Activated T-helper 2 cell treated with anti-CD3 and anti-CD28 coated beads, Interferon-gamma antibody, Interleukin-2, Interleukin-4, amounts not matched to agents 10 μg/mL and 5 μg/mL and 100 μg/mL, durations not matched to agents 14 hours and 24 hours and 36 hours (primary cell): Measurements from ENCODE around the gene TSHZ1. TPM values are rescaled to one million over a fixed set of nuclear protein-coding genes. Genes with fewer than 3 reads are reported as not detected.
"Not testable (repeated sequence)": the region's sequence is repeated elsewhere in the genome, so short reads cannot be mapped to it uniquely, and the experiment has no call there.

ENCODE experiments used
- DNase-seq: peaks from one replicate; pipeline ENCODE4 v3.0.0; 2021; ENCODE audit warnings: low spot score
- H3K27ac Mint-ChIP-seq: one replicate; pipeline ENCODE4 v1.8.0; 2021; ENCODE audit warnings: mixed read lengths
- H3K27me3 Mint-ChIP-seq: one replicate; pipeline ENCODE4 v1.8.0; 2021; ENCODE audit warnings: low read depth, mixed read lengths
- H3K36me3 Mint-ChIP-seq: one replicate; pipeline ENCODE4 v1.8.0; 2021; ENCODE audit warnings: low read depth, mixed read lengths
- H3K4me1 Mint-ChIP-seq: one replicate; pipeline ENCODE4 v1.8.0; 2021; ENCODE audit warnings: low read depth, mixed read lengths
- H3K4me3 Mint-ChIP-seq: one replicate; pipeline ENCODE4 v1.8.0; 2021; ENCODE audit warnings: low read depth, mild to moderate bottlenecking, moderate library complexity, mixed read lengths
- H3K9me3 Mint-ChIP-seq: one replicate; pipeline ENCODE4 v1.8.0; 2021; ENCODE audit warnings: mixed read lengths
- intact Hi-C: fragments of 100-400 bp; cut with micrococcal nuclease; formaldehyde crosslinking; loops from one replicate; pipeline ENCODE4 v1.15.1; 2023
- total RNA-seq: library from RNA; stranded (reverse); gene quantifications from 2 replicates; pipeline ENCODE4 v1.2.3, GENCODE V29; 2022

The TSHZ1 gene
- total RNA-seq, 1 donor from 2014 or later = 12.0 TPM

GRCh38 chr18:75314117-75314516 lies 103.5 kb downstream of the TSHZ1 start:
- Mint-ChIP-seq H3K36me3 (no peaks in the 10 kb centered on the region), H3K4me3 (no peak overlapping the region), H3K9me3 (no peaks in the 10 kb centered on the region), H3K4me1 (no peaks in the 10 kb centered on the region), H3K27me3 (peaks cover 3% of the 10 kb centered on the region), H3K27ac (no peak overlapping the region)
- DNase-seq = no peak
- intact Hi-C loops = no loop called here

GRCh38 chr18:75314606-75315005 lies 104.0 kb downstream of the TSHZ1 start:
- no peak overlapping the region for H3K27ac Mint-ChIP-seq
- no peaks in the 10 kb centered on the region for H3K36me3 Mint-ChIP-seq
- H3K4me3 Mint-ChIP-seq = no peak overlapping the region
- peaks cover 3% of the 10 kb centered on the region for H3K27me3 Mint-ChIP-seq
- no peaks in the 10 kb centered on the region for H3K4me1 Mint-ChIP-seq
- intact Hi-C loops = no loop called here
- no peak for DNase-seq
- no peaks in the 10 kb centered on the region for H3K9me3 Mint-ChIP-seq

GRCh38 chr18:75316223-75316622 lies 105.6 kb downstream of the TSHZ1 start:
- Mint-ChIP-seq H3K27ac (no peak overlapping the region), H3K27me3 (peaks cover 1% of the 10 kb centered on the region), H3K36me3 (no peaks in the 10 kb centered on the region), H3K4me3 (no peak overlapping the region), H3K4me1 (no peaks in the 10 kb centered on the region), H3K9me3 (no peaks in the 10 kb centered on the region)
- DNase-seq = no peak
- intact Hi-C loops = no loop called here

- intact Hi-C loops = no loop called here
- H3K4me1 Mint-ChIP-seq = no peaks in the 10 kb centered on the region
- H3K27me3 Mint-ChIP-seq = no peaks in the 10 kb centered on the region
- no peak for DNase-seq
- no peak overlapping the region for H3K27ac Mint-ChIP-seq
- H3K9me3 Mint-ChIP-seq = no peaks in the 10 kb centered on the region
- H3K36me3 Mint-ChIP-seq = no peaks in the 10 kb centered on the region
- no peak overlapping the region for H3K4me3 Mint-ChIP-seq
Measured at GRCh38 chr18:75316826-75317225, 106.2 kb downstream of the TSHZ1 start.

- no peaks in the 10 kb centered on the region for H3K9me3 Mint-ChIP-seq
- H3K27ac Mint-ChIP-seq = no peak overlapping the region
- no peak for DNase-seq
- no peak overlapping the region for H3K4me3 Mint-ChIP-seq
- H3K36me3 Mint-ChIP-seq = no peaks in the 10 kb centered on the region
- H3K4me1 Mint-ChIP-seq = no peaks in the 10 kb centered on the region
- H3K27me3 Mint-ChIP-seq = no peaks in the 10 kb centered on the region
- intact Hi-C loops = no loop called here
Measured at GRCh38 chr18:75317300-75317699, 106.7 kb downstream of the TSHZ1 start.

GRCh38 chr18:75317703-75318102 lies 107.1 kb downstream of the TSHZ1 start:
- H3K4me3 Mint-ChIP-seq = no peak overlapping the region
- H3K4me1 Mint-ChIP-seq = no peaks in the 10 kb centered on the region
- intact Hi-C loops = no loop called here
- no peak for DNase-seq
- no peak overlapping the region for H3K27ac Mint-ChIP-seq
- H3K36me3 Mint-ChIP-seq = no peaks in the 10 kb centered on the region
- H3K27me3 Mint-ChIP-seq = no peaks in the 10 kb centered on the region
- H3K9me3 Mint-ChIP-seq = no peaks in the 10 kb centered on the region

- no peaks in the 10 kb centered on the region for H3K27me3 Mint-ChIP-seq
- no peaks in the 10 kb centered on the region for H3K36me3 Mint-ChIP-seq
- intact Hi-C loops = no loop called here
- H3K4me1 Mint-ChIP-seq = no peaks in the 10 kb centered on the region
- no peak overlapping the region for H3K4me3 Mint-ChIP-seq
- H3K27ac Mint-ChIP-seq = no peak overlapping the region
- no peaks in the 10 kb centered on the region for H3K9me3 Mint-ChIP-seq
- no peak for DNase-seq
Measured at GRCh38 chr18:75319905-75320304, 109.3 kb downstream of the TSHZ1 start.

GRCh38 chr18:75320506-75320905 lies 109.9 kb downstream of the TSHZ1 start:
- no peaks in the 10 kb centered on the region for H3K27me3 Mint-ChIP-seq
- no peak overlapping the region for H3K27ac Mint-ChIP-seq
- H3K9me3 Mint-ChIP-seq = peaks cover 2% of the 10 kb centered on the region
- H3K36me3 Mint-ChIP-seq = no peaks in the 10 kb centered on the region
- H3K4me1 Mint-ChIP-seq = no peaks in the 10 kb centered on the region
- no peak for DNase-seq
- no peak overlapping the region for H3K4me3 Mint-ChIP-seq
- intact Hi-C loops = no loop called here

- Mint-ChIP-seq H3K27ac (no peak overlapping the region), H3K36me3 (no peaks in the 10 kb centered on the region), H3K4me1 (no peaks in the 10 kb centered on the region), H3K27me3 (peaks cover under 1% of the 10 kb centered on the region), H3K9me3 (peaks cover 11% of the 10 kb centered on the region), H3K4me3 (no peak overlapping the region)
- DNase-seq = no peak
- intact Hi-C loops = no loop called here
Measured at GRCh38 chr18:75321431-75321830, 110.8 kb downstream of the TSHZ1 start.

GRCh38 chr18:75322206-75322605 lies 111.6 kb downstream of the TSHZ1 start:
- H3K9me3 Mint-ChIP-seq = peaks cover 14% of the 10 kb centered on the region
- H3K4me1 Mint-ChIP-seq = no peaks in the 10 kb centered on the region
- intact Hi-C loops = no loop called here
- H3K36me3 Mint-ChIP-seq = no peaks in the 10 kb centered on the region
- H3K4me3 Mint-ChIP-seq = no peak overlapping the region
- H3K27me3 Mint-ChIP-seq = peaks cover 2% of the 10 kb centered on the region
- H3K27ac Mint-ChIP-seq = no peak overlapping the region
- DNase-seq = no peak

- DNase-seq = no peak
- intact Hi-C loops = no loop called here
- H3K27me3 Mint-ChIP-seq = peaks cover 2% of the 10 kb centered on the region
- H3K27ac Mint-ChIP-seq = no peak overlapping the region
- H3K4me3 Mint-ChIP-seq = no peak overlapping the region
- H3K9me3 Mint-ChIP-seq = peaks cover 14% of the 10 kb centered on the region
- H3K36me3 Mint-ChIP-seq = no peaks in the 10 kb centered on the region
- H3K4me1 Mint-ChIP-seq = no peaks in the 10 kb centered on the region
Measured at GRCh38 chr18:75323821-75324585, 113.4 kb downstream of the TSHZ1 start.

GRCh38 chr18:75324686-75325257 lies 114.2 kb downstream of the TSHZ1 start:
- intact Hi-C loops = no loop called here
- H3K4me3 Mint-ChIP-seq = no peak overlapping the region
- peaks cover 2% of the 10 kb centered on the region for H3K27me3 Mint-ChIP-seq
- no peak for DNase-seq
- H3K36me3 Mint-ChIP-seq = no peaks in the 10 kb centered on the region
- H3K9me3 Mint-ChIP-seq = peaks cover 14% of the 10 kb centered on the region
- H3K4me1 Mint-ChIP-seq = no peaks in the 10 kb centered on the region
- no peak overlapping the region for H3K27ac Mint-ChIP-seq

- H3K4me3 Mint-ChIP-seq, intact Hi-C loops, H3K36me3 Mint-ChIP-seq, H3K27me3 Mint-ChIP-seq, DNase-seq, H3K4me1 Mint-ChIP-seq, H3K27ac Mint-ChIP-seq: not testable (repeated sequence)
- H3K9me3 Mint-ChIP-seq = peaks cover 14% of the 10 kb centered on the region
Measured at GRCh38 chr18:75329753-75330152, 119.2 kb downstream of the TSHZ1 start.
